CD4-positive, alpha-beta memory T cell (primary cell): Measurements from ENCODE around the gene KRT84. TPM values are rescaled to one million over a fixed set of nuclear protein-coding genes. Genes with fewer than 3 reads are reported as not detected.

Experiments used
- CTCF ChIA-PET: fragments of 350-600 bp; sonication (Branson Sonifier 250); formaldehyde crosslinking; loops from one replicate; lab custom pipeline; 2021; ENCODE audit warnings: inconsistent platforms; ENCODE audit not compliant: partially characterized antibody; lab: Charles Lee
- POLR2A ChIA-PET: fragments of 350-600 bp; sonication (Branson Sonifier 250); formaldehyde crosslinking; loops from one replicate; lab custom pipeline; 2021; ENCODE audit not compliant: partially characterized antibody; lab: Charles Lee
- DNase-seq, 5 donors: peaks; one replicate each; pipeline versions ENCODE4 v3.0.0 to v3.0.0-alpha.2; 2020 to 2022; ENCODE audit warnings: mixed read lengths in 1 of 5
- H3K27ac ChIP-seq: one replicate; pipeline ENCODE4 v1.7.0; 2013; ENCODE audit warnings: low read depth, low read length
- H3K27me3 ChIP-seq: 2 replicates; pipeline ENCODE4 v1.7.0; 2013; ENCODE audit warnings: mild to moderate bottlenecking, low read length, moderate library complexity; ENCODE audit not compliant: insufficient read depth
- H3K36me3 ChIP-seq: 2 replicates; pipeline ENCODE4 v1.7.0; 2013; ENCODE audit warnings: mild to moderate bottlenecking, low read length, moderate library complexity; ENCODE audit not compliant: insufficient read depth
- H3K4me1 ChIP-seq: 2 replicates; pipeline ENCODE4 v1.7.0; 2013; ENCODE audit warnings: mild to moderate bottlenecking, low read length, moderate library complexity; ENCODE audit not compliant: insufficient read depth
- H3K4me3 ChIP-seq, 2 donors: one replicate each; pipeline ENCODE4 v1.7.0; 2013; ENCODE audit warnings: low read length in 2 of 2, mild to moderate bottlenecking in 1 of 2
- H3K9me3 ChIP-seq, 2 donors: one replicate each; pipeline ENCODE4 v1.7.0; 2013; ENCODE audit warnings: low read length in 2 of 2, control low read depth in 1 of 2; ENCODE audit not compliant: control insufficient read depth in 1 of 2
- H3K27ac Mint-ChIP-seq, 7 donors: one replicate each; pipeline ENCODE4 v1.8.0; 2020 to 2021; ENCODE audit warnings: mixed read lengths in 7 of 7, mild to moderate bottlenecking in 6 of 7, inconsistent platforms in 3 of 7, moderate library complexity in 3 of 7
- H3K27me3 Mint-ChIP-seq, 2 donors: one replicate each; pipeline ENCODE4 v1.8.0; 2020 to 2021; ENCODE audit warnings: mixed read lengths in 2 of 2
- H3K36me3 Mint-ChIP-seq, 2 donors: one replicate each; pipeline ENCODE4 v1.8.0; 2020 to 2021; ENCODE audit warnings: mixed read lengths in 2 of 2, inconsistent platforms in 1 of 2, mild to moderate bottlenecking in 1 of 2
- H3K4me1 Mint-ChIP-seq, 4 donors: one replicate each; pipeline ENCODE4 v1.8.0; 2020 to 2021; ENCODE audit warnings: mixed read lengths in 4 of 4, mild to moderate bottlenecking in 1 of 4
- H3K4me3 Mint-ChIP-seq, 8 donors: one replicate each; pipeline ENCODE4 v1.8.0; 2020 to 2021; ENCODE audit warnings: mixed read lengths in 8 of 8, mild to moderate bottlenecking in 7 of 8, moderate library complexity in 6 of 8, inconsistent platforms in 3 of 8
- H3K9me3 Mint-ChIP-seq, 8 donors: one replicate each; pipeline ENCODE4 v1.8.0; 2020 to 2021; ENCODE audit warnings: mixed read lengths in 8 of 8, mild to moderate bottlenecking in 5 of 8, inconsistent platforms in 3 of 8, moderate library complexity in 1 of 8
- intact Hi-C: fragments of 100-400 bp; cut with micrococcal nuclease; formaldehyde crosslinking; loops from one replicate; pipeline ENCODE4 v1.15.1; 2023
- polyA plus RNA-seq, 2 donors: library from polyadenylated mRNA; unstranded; fragments of 300-500 nt; fragmentation: Illumina TruSeq; gene quantifications; one replicate each; pipeline ENCODE4 v1.2.3, GENCODE V29; 2021
- total RNA-seq, 2 experiments: library from RNA; stranded (reverse); gene quantifications; one replicate each; pipeline ENCODE4 v1.2.3, GENCODE V29; 2021

The KRT84 gene
- total and polyA plus RNA-seq, 4 experiments from 2014 or later: not detected

- peaks cover 0 to 2% (median 0%) of the 10 kb centered on the region in 8 donors for H3K9me3 Mint-ChIP-seq
- H3K27me3 Mint-ChIP-seq: peaks cover 3 to 7% of the 10 kb centered on the region in 2 donors
- H3K4me3 Mint-ChIP-seq: no peak overlapping the region
- ChIA-PET CTCF (interaction anchor here (0.7 kb wide), 1 partner anchor 14 kb away, joined by 3 read pairs; no protein-coding TSS in a partner anchor), POLR2A (no interaction called here)
- Histone ChIP-seq H3K4me3 (no peak overlapping the region), H3K27me3 (no peaks in the 10 kb centered on the region), H3K4me1 (peaks cover 6% of the 10 kb centered on the region), H3K27ac (no peak overlapping the region), H3K36me3 (no peaks in the 10 kb centered on the region), H3K9me3 (no peaks in the 10 kb centered on the region)
- intact Hi-C loops: no loop called here
- DNase-seq: no peak
- no peaks in the 10 kb centered on the region for H3K36me3 Mint-ChIP-seq
- H3K27ac Mint-ChIP-seq: no peak overlapping the region
- peaks cover 0 to 6% (median 5%) of the 10 kb centered on the region in 4 donors for H3K4me1 Mint-ChIP-seq
Observed at GRCh38 chr12:52383331-52383730, 2.1 kb downstream of the KRT84 start.

GRCh38 chr12:52382854-52383253, 2.6 kb downstream of the KRT84 start:
- H3K27ac ChIP-seq: no peak overlapping the region
- H3K27ac Mint-ChIP-seq: peak overlapping the region in 2 of 7 donors; percentile 31 to 44
- peaks cover 0 to 6% (median 5%) of the 10 kb centered on the region in 4 donors for H3K4me1 Mint-ChIP-seq
- no peaks in the 10 kb centered on the region for H3K27me3 ChIP-seq
- no peak for DNase-seq
- intact Hi-C loops: no loop called here
- H3K36me3 ChIP-seq: no peaks in the 10 kb centered on the region
- peaks cover 3 to 7% of the 10 kb centered on the region in 2 donors for H3K27me3 Mint-ChIP-seq
- CTCF ChIA-PET: interaction anchor here (0.7 kb wide), 1 partner anchor 13 kb away, joined by 3 read pairs; no protein-coding TSS in a partner anchor
- no peak overlapping the region for H3K4me3 ChIP-seq
- H3K4me3 Mint-ChIP-seq: peak overlapping the region in 1 of 8 donors; percentile 28
- H3K9me3 ChIP-seq: no peaks in the 10 kb centered on the region
- peaks cover 6% of the 10 kb centered on the region for H3K4me1 ChIP-seq
- no peaks in the 10 kb centered on the region for H3K36me3 Mint-ChIP-seq
- POLR2A ChIA-PET: no interaction called here
- peaks cover 0 to 2% (median 0%) of the 10 kb centered on the region in 8 donors for H3K9me3 Mint-ChIP-seq

GRCh38 chr12:52381206-52381605, 4.2 kb downstream of the KRT84 start:
- no peak for DNase-seq
- Histone ChIP-seq H3K27me3 (no peaks in the 10 kb centered on the region), H3K4me1 (peaks cover 6% of the 10 kb centered on the region), H3K4me3 (no peak overlapping the region), H3K36me3 (no peaks in the 10 kb centered on the region), H3K9me3 (no peaks in the 10 kb centered on the region), H3K27ac (no peak overlapping the region)
- Mint-ChIP-seq H3K4me1 (peaks cover 0 to 6% (median 5%) of the 10 kb centered on the region in 4 donors), H3K9me3 (peaks cover 0 to 2% (median 0%) of the 10 kb centered on the region in 8 donors), H3K36me3 (no peaks in the 10 kb centered on the region), H3K27ac (peak overlapping the region in 1 of 7 donors; percentile 8), H3K4me3 (no peak overlapping the region), H3K27me3 (peaks cover 11% of the 10 kb centered on the region in 2 donors)
- intact Hi-C loops: no loop called here
- POLR2A ChIA-PET: no interaction called here
- CTCF ChIA-PET: interaction anchor here (1.6 kb wide), 1 partner anchor 10 kb away, joined by 4 read pairs; no protein-coding TSS in a partner anchor

GRCh38 chr12:52380271-52380694, 5.2 kb downstream of the KRT84 start:
- H3K9me3 Mint-ChIP-seq: peaks cover 0 to 2% (median 0%) of the 10 kb centered on the region in 8 donors
- no peak overlapping the region for H3K27ac ChIP-seq
- no peaks in the 10 kb centered on the region for H3K36me3 Mint-ChIP-seq
- H3K9me3 ChIP-seq: no peaks in the 10 kb centered on the region
- no peaks in the 10 kb centered on the region for H3K36me3 ChIP-seq
- H3K4me1 ChIP-seq: peaks cover 6% of the 10 kb centered on the region
- ChIA-PET CTCF (no interaction called here), POLR2A (no interaction called here)
- H3K27me3 Mint-ChIP-seq: peaks cover 11 to 12% of the 10 kb centered on the region in 2 donors
- no peak overlapping the region for H3K4me3 Mint-ChIP-seq
- H3K27ac Mint-ChIP-seq: no peak overlapping the region
- H3K4me3 ChIP-seq: no peak overlapping the region
- no peak for DNase-seq
- intact Hi-C loops: no loop called here
- no peaks in the 10 kb centered on the region for H3K27me3 ChIP-seq
- H3K4me1 Mint-ChIP-seq: peaks cover 0 to 6% (median 5%) of the 10 kb centered on the region in 4 donors

- intact Hi-C loops: no loop called here
Observed at GRCh38 chr12:52379536-52379935, 5.9 kb downstream of the KRT84 start.

GRCh38 chr12:52378091-52378490, 7.4 kb downstream of the KRT84 start:
- DNase-seq: no peak
- Histone ChIP-seq H3K27ac (no peak overlapping the region), H3K27me3 (no peaks in the 10 kb centered on the region), H3K4me1 (peaks cover 6% of the 10 kb centered on the region), H3K36me3 (no peaks in the 10 kb centered on the region), H3K4me3 (no peak overlapping the region), H3K9me3 (no peaks in the 10 kb centered on the region)
- CTCF ChIA-PET: interaction anchor here (0.8 to 1.4 kb wide), 3 partner anchors 9 to 502 kb away, joined by 3 read pairs; no protein-coding TSS in a partner anchor
- H3K27me3 Mint-ChIP-seq: peaks cover 11 to 12% of the 10 kb centered on the region in 2 donors
- POLR2A ChIA-PET: no interaction called here
- H3K27ac Mint-ChIP-seq: no peak overlapping the region
- peaks cover 0 to 11% (median 0%) of the 10 kb centered on the region in 8 donors for H3K9me3 Mint-ChIP-seq
- H3K4me1 Mint-ChIP-seq: peaks cover 0 to 6% (median 5%) of the 10 kb centered on the region in 4 donors
- no peak overlapping the region for H3K4me3 Mint-ChIP-seq
- no peaks in the 10 kb centered on the region for H3K36me3 Mint-ChIP-seq
- intact Hi-C loops: no loop called here

More at GRCh38 chr12:52379536-52379935, 5.9 kb downstream of the KRT84 start:
- DNase-seq: no peak
- H3K27me3 ChIP-seq: no peaks in the 10 kb centered on the region
- peaks cover 6% of the 10 kb centered on the region for H3K4me1 ChIP-seq
- ChIA-PET POLR2A (no interaction called here), CTCF (interaction anchor here (1.4 kb wide), 1 partner anchor 500 kb away, joined by 3 read pairs; no protein-coding TSS in a partner anchor)
- no peak overlapping the region for H3K4me3 Mint-ChIP-seq
- no peaks in the 10 kb centered on the region for H3K9me3 ChIP-seq
- H3K27ac ChIP-seq: no peak overlapping the region
- no peaks in the 10 kb centered on the region for H3K36me3 Mint-ChIP-seq
- peaks cover 0 to 2% (median 0%) of the 10 kb centered on the region in 8 donors for H3K9me3 Mint-ChIP-seq
- H3K4me3 ChIP-seq: no peak overlapping the region
- peaks cover 11 to 12% of the 10 kb centered on the region in 2 donors for H3K27me3 Mint-ChIP-seq
- no peaks in the 10 kb centered on the region for H3K36me3 ChIP-seq
- no peak overlapping the region for H3K27ac Mint-ChIP-seq
- H3K4me1 Mint-ChIP-seq: peaks cover 0 to 6% (median 5%) of the 10 kb centered on the region in 4 donors

GRCh38 chr12:52377266-52377665, 8.2 kb downstream of the KRT84 start:
- no peak for DNase-seq
- Mint-ChIP-seq H3K4me1 (no peaks in the 10 kb centered on the region), H3K36me3 (no peaks in the 10 kb centered on the region), H3K27me3 (peaks cover 8 to 12% of the 10 kb centered on the region in 2 donors), H3K4me3 (no peak overlapping the region), H3K9me3 (peaks cover 0 to 11% (median 0%) of the 10 kb centered on the region in 8 donors), H3K27ac (no peak overlapping the region)
- Histone ChIP-seq H3K9me3 (no peaks in the 10 kb centered on the region), H3K4me3 (no peak overlapping the region), H3K36me3 (no peaks in the 10 kb centered on the region), H3K27ac (no peak overlapping the region), H3K27me3 (no peaks in the 10 kb centered on the region), H3K4me1 (no peaks in the 10 kb centered on the region)
- intact Hi-C loops: no loop called here
- ChIA-PET POLR2A (no interaction called here), CTCF (no interaction called here)
